Ascending aorta (tissue), 2 donors: ENCODE data around the gene MIPEP. TPM values are rescaled to one million over a fixed set of nuclear protein-coding genes. Genes with fewer than 3 reads are reported as not detected.

Experiments used
- DNase-seq, 2 donors: peaks; one replicate each; pipeline ENCODE4 v3.0.0-alpha.2; 2019; ENCODE audit warnings: low spot score in 2 of 2
- H3K27ac ChIP-seq, 2 donors: fragments of 200-600 bp; sonication (generic); one replicate each; pipeline ENCODE4 v1.5.1; 2016 to 2017; ENCODE audit warnings: mild to moderate bottlenecking in 1 of 2
- H3K27me3 ChIP-seq: fragments of 200-600 bp; sonication (generic); one replicate; pipeline ENCODE4 v1.5.1; 2017
- H3K36me3 ChIP-seq, 2 donors: fragments of 200-600 bp; sonication (generic); one replicate each; pipeline ENCODE4 v1.5.1; 2016
- H3K4me1 ChIP-seq, 2 donors: fragments of 200-600 bp; sonication (generic); one replicate each; pipeline ENCODE4 v1.5.1; 2016 to 2017; ENCODE audit warnings: mild to moderate bottlenecking in 1 of 2
- H3K4me3 ChIP-seq, 2 donors: fragments of 200-600 bp; sonication (generic); one replicate each; pipeline ENCODE4 v1.5.1; 2016 to 2017; ENCODE audit warnings: mild to moderate bottlenecking in 1 of 2
- H3K9me3 ChIP-seq, 2 donors: fragments of 200-600 bp; sonication (generic); one replicate each; pipeline ENCODE4 v1.5.1; 2016
- CTCF ChIP-seq, 3 experiments: fragments of 200-600 bp in 2 of 3; fragments of 450-650 bp in 1 of 3; sonication (generic) in 2 of 3; IDR thresholded peaks; one replicate each; pipeline ENCODE4 v1.5.1; 2016 to 2019; ENCODE audit warnings: antibody characterized with exemption in 3 of 3, mild to moderate bottlenecking in 1 of 3, moderate library complexity in 1 of 3
- intact Hi-C: fragments of 100-400 bp; cut with DNase I; formaldehyde crosslinking; loops from one replicate; pipeline ENCODE4 v1.15.1; 2023
- total RNA-seq: library from RNA; depleted of rRNA; stranded (reverse); fragments of >200 nt; gene quantifications from one replicate; pipeline ENCODE4 v1.1.0, GENCODE V29; 2016

MIPEP gene
- total RNA-seq, 1 donor from 2014 or later = 2.8 TPM

- DNase-seq = no peak
- H3K27ac ChIP-seq = no peak overlapping the region
- H3K4me3 ChIP-seq = no peak overlapping the region
- no peak for TF ChIP-seq CTCF (IDR thresholded peaks at IDR 0.05)
- no peaks in the 10 kb centered on the region for H3K4me1 ChIP-seq
- intact Hi-C loops = no loop called here
- no peaks in the 10 kb centered on the region for H3K27me3 ChIP-seq
- no peaks in the 10 kb centered on the region for H3K36me3 ChIP-seq
- no peaks in the 10 kb centered on the region for H3K9me3 ChIP-seq
Measured at GRCh38 chr13:23688336-23688735, 200.9 kb downstream of the MIPEP start.

- H3K27ac ChIP-seq = no peak overlapping the region
- no peak overlapping the region for H3K4me3 ChIP-seq
- H3K36me3 ChIP-seq = no peaks in the 10 kb centered on the region
- no peaks in the 10 kb centered on the region for H3K27me3 ChIP-seq
- no peak for TF ChIP-seq CTCF (IDR thresholded peaks at IDR 0.05)
- no peaks in the 10 kb centered on the region for H3K4me1 ChIP-seq
- intact Hi-C loops = no loop called here
- H3K9me3 ChIP-seq = no peaks in the 10 kb centered on the region
- no peak for DNase-seq
Measured at GRCh38 chr13:23687614-23688013, 201.6 kb downstream of the MIPEP start.

GRCh38 chr13:23686948-23687347 lies 202.3 kb downstream of the MIPEP start:
- Histone ChIP-seq H3K36me3 (no peaks in the 10 kb centered on the region), H3K4me1 (no peaks in the 10 kb centered on the region), H3K9me3 (no peaks in the 10 kb centered on the region), H3K27me3 (no peaks in the 10 kb centered on the region), H3K27ac (no peak overlapping the region), H3K4me3 (no peak overlapping the region)
- DNase-seq = no peak
- no peak for TF ChIP-seq CTCF (IDR thresholded peaks at IDR 0.05)
- intact Hi-C loops = no loop called here

- no peaks in the 10 kb centered on the region for H3K36me3 ChIP-seq
- DNase-seq = no peak
- H3K27ac ChIP-seq = no peak overlapping the region
- intact Hi-C loops = no loop called here
- no peak overlapping the region for H3K4me3 ChIP-seq
- no peak for TF ChIP-seq CTCF (IDR thresholded peaks at IDR 0.05)
- no peaks in the 10 kb centered on the region for H3K9me3 ChIP-seq
- H3K4me1 ChIP-seq = no peaks in the 10 kb centered on the region
- no peaks in the 10 kb centered on the region for H3K27me3 ChIP-seq
Measured at GRCh38 chr13:23685416-23685815, 203.8 kb downstream of the MIPEP start.

GRCh38 chr13:23684647-23685046 lies 204.6 kb downstream of the MIPEP start:
- H3K9me3 ChIP-seq = no peaks in the 10 kb centered on the region
- DNase-seq = no peak
- no peak for TF ChIP-seq CTCF (IDR thresholded peaks at IDR 0.05)
- no peak overlapping the region for H3K4me3 ChIP-seq
- intact Hi-C loops = no loop called here
- no peaks in the 10 kb centered on the region for H3K27me3 ChIP-seq
- H3K4me1 ChIP-seq = no peaks in the 10 kb centered on the region
- H3K36me3 ChIP-seq = no peaks in the 10 kb centered on the region
- H3K27ac ChIP-seq = no peak overlapping the region

- intact Hi-C loops = no loop called here
- H3K9me3 ChIP-seq = no peaks in the 10 kb centered on the region
Measured at GRCh38 chr13:23683084-23683483, 206.1 kb downstream of the MIPEP start.

More at GRCh38 chr13:23683084-23683483, 206.1 kb downstream of the MIPEP start:
- Histone ChIP-seq H3K4me1 (no peaks in the 10 kb centered on the region), H3K36me3 (no peaks in the 10 kb centered on the region), H3K27me3 (no peaks in the 10 kb centered on the region), H3K4me3 (no peak overlapping the region), H3K27ac (no peak overlapping the region)
- no peak for DNase-seq
- no peak for TF ChIP-seq CTCF (IDR thresholded peaks at IDR 0.05)
